H9 (cell line): ENCODE measurements around the gene ZNF69. TPM values are rescaled to one million over a fixed set of nuclear protein-coding genes. Genes with fewer than 3 reads are reported as not detected.

Experiments
- DNase-seq: peaks from one replicate; pipeline ENCODE4 v3.0.0-alpha.2; 2017
- H2AFZ ChIP-seq: one replicate; pipeline ENCODE4 v1.6.1; 2013; ENCODE audit warnings: mild to moderate bottlenecking, low read length, control low read depth, moderate library complexity
- H2AK5ac ChIP-seq: 2 replicates; pipeline ENCODE4 v1.6.1; 2013; ENCODE audit warnings: low read length, control low read depth, mixed read lengths; ENCODE audit not compliant: insufficient read length
- H2BK120ac ChIP-seq: one replicate; pipeline ENCODE4 v1.6.1; 2013; ENCODE audit warnings: low read depth, mild to moderate bottlenecking, low read length, control low read depth, inconsistent platforms; ENCODE audit not compliant: poor library complexity, severe bottlenecking
- H2BK12ac ChIP-seq: 2 replicates; pipeline ENCODE4 v1.6.1; 2013; ENCODE audit warnings: low read length, control low read depth, mixed read lengths, low read depth; ENCODE audit not compliant: insufficient read length
- H2BK15ac ChIP-seq: 2 replicates; pipeline ENCODE4 v1.6.1; 2013; ENCODE audit warnings: low read depth, low read length, control low read depth
- H2BK20ac ChIP-seq: one replicate; pipeline ENCODE4 v1.6.1; 2013; ENCODE audit warnings: low read depth, mild to moderate bottlenecking, low read length, control low read depth, inconsistent platforms; ENCODE audit not compliant: poor library complexity, severe bottlenecking
- H2BK5ac ChIP-seq: 2 replicates; pipeline ENCODE4 v1.6.1; 2013; ENCODE audit warnings: low read length, control low read depth, mixed read lengths; ENCODE audit not compliant: insufficient read length
- H3K14ac ChIP-seq: 2 replicates; pipeline ENCODE4 v1.6.1; 2013; ENCODE audit warnings: low read length, control low read depth; ENCODE audit not compliant: insufficient read depth
- H3K18ac ChIP-seq: 2 replicates; pipeline ENCODE4 v1.6.1; 2013; ENCODE audit warnings: low read depth, mild to moderate bottlenecking, mixed read lengths, low read length, control low read depth; ENCODE audit not compliant: insufficient read length
- H3K23ac ChIP-seq: 2 replicates; pipeline ENCODE4 v1.6.1; 2013; ENCODE audit warnings: low read length, control low read depth, mixed read lengths, low read depth; ENCODE audit not compliant: insufficient read length
- H3K23me2 ChIP-seq: 2 replicates; pipeline ENCODE4 v1.6.1; 2013; ENCODE audit warnings: low read depth, mild to moderate bottlenecking, mixed read lengths, low read length, control low read depth; ENCODE audit not compliant: insufficient read length, poor library complexity, severe bottlenecking
- H3K27ac ChIP-seq: 2 replicates; pipeline ENCODE4 v1.5.1; 2013; ENCODE audit warnings: low read length, control low read depth, mixed read lengths, low read depth; ENCODE audit not compliant: insufficient read length
- H3K27me3 ChIP-seq: 2 replicates; pipeline ENCODE4 v1.6.1; 2013; ENCODE audit warnings: low read length, control low read depth, inconsistent platforms; ENCODE audit not compliant: insufficient read depth
- H3K4ac ChIP-seq: 2 replicates; pipeline ENCODE4 v1.6.1; 2013; ENCODE audit warnings: low read depth, mild to moderate bottlenecking, control low read depth, inconsistent platforms, low read length, moderate library complexity
- H3K4me1 ChIP-seq: 2 replicates; pipeline ENCODE4 v1.6.1; 2013; ENCODE audit warnings: low read length, control low read depth, inconsistent platforms; ENCODE audit not compliant: insufficient read depth
- H3K4me2 ChIP-seq: 2 replicates; pipeline ENCODE4 v1.6.1; 2013; ENCODE audit warnings: low read length, control low read depth, mixed read lengths; ENCODE audit not compliant: insufficient read length, insufficient read depth
- H3K56ac ChIP-seq: 2 replicates; pipeline ENCODE4 v1.6.1; 2013; ENCODE audit warnings: low read depth, mild to moderate bottlenecking, mixed read lengths, low read length, control low read depth; ENCODE audit not compliant: insufficient read length
- H3K79me1 ChIP-seq: 2 replicates; pipeline ENCODE4 v1.6.1; 2013; ENCODE audit warnings: low read depth, mild to moderate bottlenecking, moderate library complexity, low read length, control low read depth, inconsistent platforms; ENCODE audit not compliant: insufficient read depth, poor library complexity, severe bottlenecking
- H3K79me2 ChIP-seq: 2 replicates; pipeline ENCODE4 v1.6.1; 2013; ENCODE audit warnings: low read length, control low read depth, inconsistent platforms; ENCODE audit not compliant: insufficient read depth
- H3K9ac ChIP-seq: 2 replicates; pipeline ENCODE4 v1.6.1; 2013; ENCODE audit warnings: low read length, control low read depth, mixed read lengths; ENCODE audit not compliant: insufficient read length; ENCODE audit errors: extremely low read depth
- H3K9me3 ChIP-seq: one replicate; pipeline ENCODE4 v1.6.1; 2013; ENCODE audit warnings: low read depth, low read length, inconsistent platforms; ENCODE audit not compliant: control insufficient read depth
- H3T11ph ChIP-seq: one replicate; pipeline ENCODE4 v1.6.1; 2013; ENCODE audit warnings: mild to moderate bottlenecking, low read length, control low read depth, inconsistent platforms
- H4K20me1 ChIP-seq: one replicate; pipeline ENCODE4 v1.6.1; 2013; ENCODE audit not compliant: control insufficient read depth, insufficient read length, insufficient read depth
- H4K5ac ChIP-seq: 2 replicates; pipeline ENCODE4 v1.6.1; 2013; ENCODE audit warnings: low read depth, mild to moderate bottlenecking, mixed read lengths, low read length, control low read depth; ENCODE audit not compliant: insufficient read length
- H4K8ac ChIP-seq: replicated peaks from 2 replicates; pipeline ENCODE4 v1.6.1; 2013; ENCODE audit warnings: low read length, control low read depth, mixed read lengths, low read depth; ENCODE audit not compliant: insufficient read length
- H4K91ac ChIP-seq: 2 replicates; pipeline ENCODE4 v1.6.1; 2013; ENCODE audit warnings: low read depth, mild to moderate bottlenecking, moderate library complexity, mixed read lengths, low read length, control low read depth; ENCODE audit not compliant: insufficient read length
- H3K27ac Mint-ChIP-seq, 3 experiments: 2 replicates in 2 of 3; 3 replicates in 1 of 3; pipeline ENCODE4 v1.8.0; 2020 to 2021; ENCODE audit warnings: mixed read lengths in 3 of 3, mild to moderate bottlenecking in 1 of 3, moderate library complexity in 1 of 3
- H3K27me3 Mint-ChIP-seq: 2 replicates; pipeline ENCODE4 v1.8.0; 2021; ENCODE audit warnings: low read depth, mild to moderate bottlenecking, moderate library complexity, mixed read lengths
- H3K36me3 Mint-ChIP-seq, 3 experiments: 2 replicates in 2 of 3; 3 replicates in 1 of 3; pipeline ENCODE4 v1.8.0; 2020 to 2021; ENCODE audit warnings: low read depth in 3 of 3, mixed read lengths in 3 of 3; ENCODE audit not compliant: insufficient read depth in 1 of 3
- H3K4me1 Mint-ChIP-seq, 2 experiments: 2 replicates each; pipeline ENCODE4 v1.8.0; 2020; ENCODE audit warnings: mixed read lengths in 2 of 2
- H3K4me3 Mint-ChIP-seq, 2 experiments: 2 replicates in 1 of 2; 3 replicates in 1 of 2; pipeline ENCODE4 v1.8.0; 2020 to 2021; ENCODE audit warnings: mild to moderate bottlenecking in 2 of 2, mixed read lengths in 2 of 2, moderate library complexity in 1 of 2
- H3K9me3 Mint-ChIP-seq, 2 experiments: 2 replicates in 1 of 2; 3 replicates in 1 of 2; pipeline ENCODE4 v1.8.0; 2020; ENCODE audit warnings: mild to moderate bottlenecking in 2 of 2, mixed read lengths in 2 of 2, moderate library complexity in 1 of 2
- total RNA-seq: library from RNA; stranded (reverse); gene quantifications from 2 replicates; pipeline ENCODE4 v1.2.1, GENCODE V29; 2021
- TF ChIP-seq, protein P1 (sequence below): fragments of 200-600 bp; sonication (generic); conservative IDR thresholded peaks from 3 replicates; pipeline ENCODE4 v1.8.0; 2021; ENCODE audit warnings: antibody characterized with exemption, mild to moderate bottlenecking

ZNF69 gene
- total RNA-seq, 1 experiment from 2014 or later, result 27.3 TPM

- Mint-ChIP-seq H3K4me3 (no peak overlapping the region), H3K27me3 (no peaks in the 10 kb centered on the region; the same call in 1 of the 2 replicates), H3K36me3 (peaks cover 81 to 89% (median 87%) of the 10 kb centered on the region in 3 experiments), H3K4me1 (no peaks in the 10 kb centered on the region), H3K9me3 (peaks cover 90 to 93% of the 10 kb centered on the region in 2 experiments), H3K27ac (no peak overlapping the region)
- Histone ChIP-seq H3K27me3 (no peaks in the 10 kb centered on the region), H2BK15ac (no peak overlapping the region), H4K8ac (no peak overlapping the region), H2BK12ac (no peak overlapping the region), H2BK20ac (no peak overlapping the region), H2AK5ac (no peak overlapping the region), H3T11ph (no peak overlapping the region), H3K9me3 (peaks cover 61% of the 10 kb centered on the region), H3K9ac (no peak overlapping the region), H3K4ac (no peak overlapping the region), H3K4me2 (no peak overlapping the region), H3K14ac (no peak overlapping the region), H4K20me1 (no peaks in the 10 kb centered on the region), H3K23ac (no peak overlapping the region), H3K56ac (no peak overlapping the region), H3K79me1 (no peaks in the 10 kb centered on the region), H3K27ac (no peak overlapping the region), H2AFZ (no peak overlapping the region), H2BK120ac (no peak overlapping the region), H3K18ac (no peak overlapping the region), H3K4me1 (no peaks in the 10 kb centered on the region), H4K91ac (no peak overlapping the region), H3K23me2 (no peaks in the 10 kb centered on the region), H2BK5ac (no peak overlapping the region), H4K5ac (no peak overlapping the region), H3K79me2 (no peaks in the 10 kb centered on the region; the same call in 1 of the 2 replicates)
- no peak for DNase-seq
- TF ChIP-seq, protein P1, sequence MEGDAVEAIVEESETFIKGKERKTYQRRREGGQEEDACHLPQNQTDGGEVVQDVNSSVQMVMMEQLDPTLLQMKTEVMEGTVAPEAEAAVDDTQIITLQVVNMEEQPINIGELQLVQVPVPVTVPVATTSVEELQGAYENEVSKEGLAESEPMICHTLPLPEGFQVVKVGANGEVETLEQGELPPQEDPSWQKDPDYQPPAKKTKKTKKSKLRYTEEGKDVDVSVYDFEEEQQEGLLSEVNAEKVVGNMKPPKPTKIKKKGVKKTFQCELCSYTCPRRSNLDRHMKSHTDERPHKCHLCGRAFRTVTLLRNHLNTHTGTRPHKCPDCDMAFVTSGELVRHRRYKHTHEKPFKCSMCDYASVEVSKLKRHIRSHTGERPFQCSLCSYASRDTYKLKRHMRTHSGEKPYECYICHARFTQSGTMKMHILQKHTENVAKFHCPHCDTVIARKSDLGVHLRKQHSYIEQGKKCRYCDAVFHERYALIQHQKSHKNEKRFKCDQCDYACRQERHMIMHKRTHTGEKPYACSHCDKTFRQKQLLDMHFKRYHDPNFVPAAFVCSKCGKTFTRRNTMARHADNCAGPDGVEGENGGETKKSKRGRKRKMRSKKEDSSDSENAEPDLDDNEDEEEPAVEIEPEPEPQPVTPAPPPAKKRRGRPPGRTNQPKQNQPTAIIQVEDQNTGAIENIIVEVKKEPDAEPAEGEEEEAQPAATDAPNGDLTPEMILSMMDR, result no peak
These were observed 55.2 kb downstream of the ZNF69 start for GRCh38 chr19:11942843-11943108.
